ENCODE results near the gene FAM177A1.
"Not testable (repeated sequence)": the region's sequence is repeated elsewhere in the genome, so short reads cannot be mapped to it uniquely, and the experiment has no call there.

Gene FAM177A1, protein sequence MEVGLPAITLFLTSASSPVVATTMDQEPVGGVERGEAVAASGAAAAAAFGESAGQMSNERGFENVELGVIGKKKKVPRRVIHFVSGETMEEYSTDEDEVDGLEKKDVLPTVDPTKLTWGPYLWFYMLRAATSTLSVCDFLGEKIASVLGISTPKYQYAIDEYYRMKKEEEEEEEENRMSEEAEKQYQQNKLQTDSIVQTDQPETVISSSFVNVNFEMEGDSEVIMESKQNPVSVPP

DNA sequence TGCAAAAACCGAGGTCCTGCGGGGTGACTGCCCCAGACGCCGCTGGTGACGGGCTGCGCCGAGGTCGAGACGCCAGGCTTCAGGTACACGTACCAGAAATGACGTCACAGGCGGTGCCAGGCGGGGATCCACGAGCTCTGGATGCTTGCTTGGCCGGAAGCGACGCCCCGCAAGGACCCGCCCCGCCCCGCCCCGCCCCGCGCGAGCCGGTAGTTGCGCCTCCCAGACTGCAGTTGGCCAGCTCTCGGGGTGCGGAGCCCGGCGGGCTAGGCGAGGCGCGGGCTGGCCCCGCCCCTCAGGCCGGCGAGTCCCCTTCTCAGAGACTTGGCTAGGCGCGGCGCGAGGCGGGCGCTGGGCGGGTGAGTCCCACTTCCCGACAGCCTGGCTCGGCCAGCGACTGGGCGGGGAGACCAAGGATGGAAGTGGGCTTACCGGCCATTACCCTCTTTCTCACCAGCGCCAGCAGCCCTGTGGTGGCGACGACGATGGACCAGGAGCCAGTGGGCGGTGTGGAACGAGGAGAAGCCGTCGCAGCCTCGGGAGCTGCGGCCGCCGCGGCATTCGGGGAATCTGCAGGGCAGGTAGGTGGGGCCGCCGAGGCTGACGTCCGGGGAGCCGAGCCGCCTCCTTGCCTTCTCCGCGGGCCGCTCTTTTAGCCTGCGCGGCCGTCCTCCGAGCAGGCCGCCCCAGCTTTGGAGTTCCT lies at the start of gene FAM177A1:
TSS of gene FAM177A1 (plus strand) at position 225 of the 703 bp plus-strand sequence. CDS start at position 417, 192 bp downstream.
- peak; percentile 91 for DNase-seq

DNA sequence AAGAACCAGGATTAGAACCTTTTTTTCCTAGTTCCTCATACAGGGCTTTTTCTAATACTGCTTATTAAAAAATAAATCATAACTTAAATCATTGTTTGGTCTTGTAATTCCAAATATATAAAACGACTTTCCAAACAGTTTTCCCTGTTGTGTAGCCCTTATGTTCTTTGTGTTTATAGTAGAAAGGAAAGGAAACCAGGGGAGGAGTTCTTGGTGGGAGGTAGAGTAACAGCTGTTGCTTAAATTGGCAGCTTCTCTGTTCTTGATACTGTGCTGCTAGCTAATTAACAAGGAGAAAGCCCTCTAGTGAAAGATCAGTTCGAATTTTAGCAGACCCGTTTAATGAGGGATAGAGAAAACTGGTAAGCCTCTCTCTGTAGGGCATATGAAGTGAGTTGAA lies 48.3 kb upstream of the FAM177A1 start:
- no peak for DNase-seq

DNA sequence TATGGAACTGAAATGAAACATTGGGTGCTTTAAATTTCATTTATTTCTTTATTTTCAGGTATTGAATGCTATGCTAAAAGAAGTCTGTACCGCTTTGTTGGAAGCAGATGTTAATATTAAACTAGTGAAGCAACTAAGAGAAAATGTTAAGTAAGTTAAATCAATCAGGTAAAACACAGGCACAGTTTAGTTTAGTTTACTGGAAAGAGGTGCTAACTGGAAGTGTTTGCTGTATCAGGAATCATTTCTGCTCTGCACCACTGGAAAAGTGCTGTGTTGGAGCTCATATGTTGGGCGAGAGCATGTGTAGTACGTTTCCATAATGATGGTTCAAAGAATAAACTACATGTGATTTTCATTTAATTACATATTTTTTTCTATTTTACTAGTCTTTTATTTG lies 46.6 kb upstream of the FAM177A1 start:
- no peak for DNase-seq

DNA sequence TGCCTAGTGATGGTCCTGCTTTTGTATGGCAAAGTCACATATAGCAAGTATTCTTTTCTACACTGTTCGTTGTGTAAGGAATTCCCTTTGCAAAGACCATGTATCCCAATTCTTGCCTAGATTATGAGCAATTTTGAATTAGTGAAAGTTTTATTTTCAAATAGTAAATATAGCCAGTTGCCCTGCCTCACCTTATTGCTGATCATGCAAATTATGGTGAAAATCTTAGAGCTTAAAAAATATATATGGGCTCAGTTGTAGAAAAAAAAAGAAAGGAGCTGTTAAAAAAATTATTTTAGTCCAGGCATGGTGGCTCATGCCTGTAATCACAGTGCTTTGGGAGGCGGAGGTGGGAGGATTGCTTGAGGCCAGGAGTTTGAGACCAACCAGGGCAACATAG lies 44.5 kb upstream of the FAM177A1 start:
- no peak for DNase-seq

DNA sequence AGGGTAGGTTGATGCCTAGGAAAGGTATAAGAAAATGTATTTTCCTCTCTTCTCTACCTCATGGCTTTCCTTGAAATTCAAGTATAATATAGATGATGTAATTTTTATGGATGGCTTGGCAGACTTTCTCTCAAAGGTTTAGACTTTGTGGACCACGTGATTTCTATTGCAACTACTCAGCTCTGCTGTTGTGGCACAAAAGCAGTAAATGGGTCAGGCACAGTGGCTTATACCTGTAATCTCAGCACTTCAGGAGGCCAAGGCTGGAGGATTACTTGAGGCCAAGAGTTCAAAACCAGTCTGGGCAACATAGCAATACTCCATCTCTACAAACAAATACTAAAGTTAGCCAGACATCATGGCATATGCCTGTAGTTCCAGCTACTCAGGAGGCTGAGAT lies 41.2 kb upstream of the FAM177A1 start:
- no peak for DNase-seq

DNA sequence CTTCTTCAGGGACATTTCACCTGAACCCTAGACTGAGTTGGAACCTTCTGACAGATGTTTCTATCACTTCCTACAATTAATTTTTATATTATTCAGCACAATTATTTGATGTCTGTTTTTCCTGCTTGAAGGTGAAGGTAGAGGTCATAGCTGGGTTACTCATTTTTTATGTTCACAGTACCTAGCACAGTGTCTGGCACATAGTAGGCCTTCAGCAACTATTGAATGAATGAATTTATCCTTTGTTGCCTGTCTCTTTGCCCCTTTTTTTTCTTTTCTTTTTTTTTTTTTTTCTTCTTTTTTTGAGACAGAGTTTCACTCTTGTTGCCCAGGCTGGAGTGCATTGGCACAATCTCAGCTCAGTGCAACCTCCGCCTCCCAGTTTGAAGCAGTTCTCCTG lies 29.5 kb upstream of the FAM177A1 start:
- no peak for DNase-seq

DNA sequence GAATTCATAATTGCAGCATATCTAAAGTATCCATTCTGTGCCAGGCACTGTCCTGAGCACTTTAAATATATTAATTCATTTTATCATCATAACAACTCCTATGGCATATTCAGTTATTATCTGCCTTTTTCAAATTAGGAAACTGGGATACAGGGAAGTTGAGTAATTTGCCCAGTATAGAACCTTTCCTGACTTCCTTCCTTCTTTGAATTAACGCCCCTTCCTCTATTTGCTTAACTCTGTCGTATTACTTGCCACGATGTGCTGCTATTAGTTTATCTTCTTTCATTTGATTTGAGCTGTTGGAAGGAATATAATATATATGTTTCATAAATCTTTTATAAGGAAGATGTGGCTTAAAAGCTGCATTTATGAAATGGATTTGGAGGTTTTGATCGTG lies 25.4 kb upstream of the FAM177A1 start:
- no peak for DNase-seq

DNA sequence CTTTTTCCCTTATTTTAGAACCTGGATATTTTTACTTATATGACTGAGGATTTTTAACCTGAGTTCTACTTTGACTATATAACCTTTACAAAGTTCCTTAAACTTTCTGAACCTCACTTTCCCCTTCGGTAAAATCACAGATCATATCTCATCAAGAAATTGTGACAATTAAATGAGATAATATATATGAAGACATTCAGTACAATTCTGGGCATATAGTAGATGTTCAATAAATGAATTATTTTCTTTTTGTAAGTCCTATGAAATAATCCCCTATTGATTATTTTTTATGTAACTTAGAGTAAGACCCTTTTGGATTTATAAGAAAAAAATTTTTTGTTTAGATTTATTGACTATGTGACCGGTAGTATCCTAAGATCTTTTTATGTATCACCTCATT lies 17.6 kb upstream of the FAM177A1 start:
- DNase-seq = no peak

DNA sequence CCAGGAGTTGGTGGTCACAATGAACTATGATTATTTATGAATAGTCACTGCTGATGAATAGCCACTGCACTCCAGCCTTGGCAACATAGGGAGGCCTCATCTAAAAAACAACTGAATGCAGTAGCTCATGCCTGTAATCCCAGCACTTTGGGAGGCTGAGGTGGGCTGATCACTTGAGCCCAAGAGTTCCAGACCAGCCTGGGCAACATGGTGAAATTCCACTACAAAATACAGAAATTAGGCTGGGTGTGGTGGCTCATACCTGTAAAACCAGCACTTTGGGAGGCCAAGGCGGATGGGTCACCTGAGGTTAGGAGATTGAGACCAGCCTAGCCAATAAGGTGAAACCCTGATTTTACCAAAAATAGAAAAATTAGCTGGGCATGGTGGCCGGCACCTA lies 13.5 kb upstream of the FAM177A1 start:
- DNase-seq = no peak

DNA sequence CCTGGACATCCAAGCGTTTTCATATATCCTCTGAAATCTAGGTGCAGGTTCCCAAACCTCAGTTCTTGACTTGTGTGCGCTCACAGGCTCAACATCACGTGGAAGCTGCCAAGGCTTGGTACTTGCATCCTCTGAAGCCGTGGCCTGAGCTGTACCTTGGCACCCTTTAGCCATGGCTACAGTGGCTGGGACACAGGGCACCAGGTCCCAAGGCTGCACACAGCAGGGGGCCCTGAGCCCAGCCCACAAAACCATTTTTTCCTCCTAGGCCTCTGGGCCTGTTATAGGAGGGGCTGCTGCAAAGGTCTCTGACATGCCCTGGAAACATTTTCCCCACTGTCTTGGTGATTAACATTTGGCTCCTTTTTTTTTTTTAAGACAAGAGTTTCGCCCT lies 11.6 kb upstream of the FAM177A1 start:
- no peak for DNase-seq

DNA sequence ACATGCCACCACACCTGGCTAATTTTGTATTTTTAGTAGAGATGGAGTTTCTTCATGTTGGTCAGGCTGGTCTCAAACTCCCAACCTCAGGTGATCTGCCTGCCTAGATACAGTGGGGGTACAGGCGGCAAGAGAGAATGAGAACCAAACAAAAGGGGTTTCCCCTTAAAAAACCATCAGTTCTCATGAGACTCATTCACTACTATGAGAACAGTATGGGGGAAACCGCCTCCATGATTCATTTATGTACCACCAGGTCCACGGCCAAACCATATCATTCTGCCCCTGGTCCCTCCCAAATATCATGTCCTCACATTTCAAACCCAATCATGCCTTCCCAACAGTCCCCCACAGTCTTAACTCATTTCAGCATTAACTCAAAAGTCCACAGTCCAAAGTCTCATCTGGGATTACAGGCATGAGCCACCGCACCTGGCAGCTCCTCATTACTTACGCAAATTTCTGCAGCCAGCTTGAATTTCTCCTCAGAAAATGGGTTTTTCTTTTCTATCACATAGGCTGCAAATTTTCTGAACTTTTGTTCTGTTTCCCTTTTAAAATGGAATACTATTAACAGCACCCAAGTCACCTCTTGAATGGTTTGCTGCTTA lies 11.0 kb upstream of the FAM177A1 start:
- not testable (repeated sequence) for DNase-seq

DNA sequence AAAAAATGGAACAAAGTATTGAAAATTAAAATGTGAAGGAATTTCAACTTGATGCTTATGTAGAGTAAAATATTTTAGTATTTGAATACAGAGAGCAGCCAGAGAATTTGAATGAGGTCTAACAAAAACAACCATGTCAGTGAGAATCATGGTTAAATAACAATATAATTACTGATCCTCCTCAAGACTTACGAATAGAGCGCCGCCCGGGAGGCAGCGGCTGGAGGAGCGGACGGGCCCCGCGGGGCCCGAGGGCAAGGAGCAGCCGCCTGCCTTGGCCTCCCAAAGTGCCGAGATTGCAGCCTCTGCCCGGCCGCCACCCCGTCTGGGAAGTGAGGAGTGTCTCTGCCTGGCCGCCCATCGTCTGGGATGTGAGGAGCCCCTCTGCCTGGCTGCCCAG lies 7.8 kb upstream of the FAM177A1 start:
- DNase-seq = not testable (repeated sequence)

DNA sequence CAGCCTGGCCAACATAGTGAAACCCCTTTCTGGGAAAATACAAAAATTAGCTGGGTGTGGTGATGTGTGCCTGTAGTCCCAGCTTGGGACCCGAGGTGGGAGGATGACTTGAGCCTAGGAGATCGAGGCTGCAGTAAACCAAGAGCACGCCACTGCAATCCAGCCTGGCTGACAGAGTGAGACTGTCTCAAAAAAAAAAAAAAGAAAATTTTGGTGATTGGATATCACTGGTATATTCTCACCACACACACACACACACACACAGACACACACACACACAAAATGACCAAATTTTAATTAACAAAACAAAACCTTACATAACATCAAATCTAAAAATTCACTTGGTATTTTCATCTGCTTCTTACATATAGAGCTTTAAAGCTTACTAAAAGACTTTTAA lies 3.4 kb upstream of the FAM177A1 start:
- DNase-seq = no peak

DNA sequence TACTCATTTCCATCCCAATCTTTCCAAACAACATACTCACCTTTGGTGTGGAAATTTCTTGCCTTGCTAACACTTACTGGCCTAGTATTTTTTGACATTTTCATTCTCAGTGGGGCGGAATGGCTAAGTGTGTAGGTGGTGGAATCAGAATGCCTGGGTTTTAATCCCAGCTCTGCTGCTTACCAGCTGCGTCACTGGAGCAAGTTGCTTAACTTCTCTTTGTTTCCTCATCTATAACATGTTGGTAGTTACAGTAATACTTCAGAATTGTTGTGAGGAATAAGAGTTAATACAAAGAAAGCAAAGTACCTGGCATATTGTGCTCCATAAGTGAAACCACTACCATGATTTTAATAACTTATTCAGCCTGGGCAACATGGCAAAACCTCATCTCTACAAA lies 3.0 kb upstream of the FAM177A1 start:
- no peak for DNase-seq

DNA sequence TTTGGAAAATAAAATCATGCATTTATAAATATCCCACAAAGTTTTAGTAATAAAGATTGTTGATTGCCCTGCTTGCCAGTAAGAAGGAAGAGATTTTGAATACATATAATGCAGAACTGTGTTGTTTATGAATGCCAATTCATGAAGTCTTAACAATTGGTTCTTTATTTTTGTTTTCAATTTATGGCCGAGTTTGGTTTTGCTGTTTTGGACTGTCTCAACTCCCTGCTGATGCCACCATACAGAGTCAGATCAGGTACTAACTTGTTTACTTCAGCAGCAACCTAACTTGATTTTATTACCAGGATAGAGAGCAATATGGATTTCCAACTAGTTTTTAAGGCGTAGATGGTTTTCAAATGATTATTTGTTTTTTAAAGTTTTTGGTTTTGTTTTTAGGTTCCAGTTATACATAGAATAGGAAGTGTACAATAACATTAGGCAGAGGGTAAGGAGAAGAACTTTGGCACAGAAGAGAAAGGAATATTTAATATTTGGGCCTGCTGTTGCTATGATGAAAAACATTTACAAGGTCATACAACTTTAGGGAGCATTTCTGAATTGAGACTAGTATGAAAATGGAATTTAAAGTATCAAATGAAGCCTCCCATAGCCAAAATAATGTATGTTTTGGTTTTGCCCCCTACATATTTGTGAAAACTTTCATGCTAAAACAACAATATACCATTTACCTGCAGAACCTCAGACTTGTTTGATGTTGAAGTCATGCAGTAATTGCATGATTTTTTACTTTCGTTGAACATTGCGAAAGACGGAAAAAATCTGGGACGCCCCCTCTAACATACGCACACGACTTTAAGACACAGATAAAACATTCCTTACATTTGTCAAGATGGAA lies 904 bp upstream of the FAM177A1 start:
- no peak for DNase-seq

DNA sequence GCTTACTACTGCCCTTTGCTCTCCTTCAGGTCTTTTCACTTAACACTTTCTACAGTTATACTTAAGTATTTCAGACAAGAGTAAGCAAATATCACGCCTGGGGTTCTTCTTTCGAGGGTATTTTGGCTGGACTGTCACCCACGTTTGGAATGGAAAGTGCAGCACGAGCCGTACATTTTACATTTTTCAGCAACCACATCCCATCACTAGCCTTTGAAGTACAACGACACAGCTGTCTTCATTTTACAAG lies 349 bp upstream of the FAM177A1 start:
- DNase-seq = no peak

DNA sequence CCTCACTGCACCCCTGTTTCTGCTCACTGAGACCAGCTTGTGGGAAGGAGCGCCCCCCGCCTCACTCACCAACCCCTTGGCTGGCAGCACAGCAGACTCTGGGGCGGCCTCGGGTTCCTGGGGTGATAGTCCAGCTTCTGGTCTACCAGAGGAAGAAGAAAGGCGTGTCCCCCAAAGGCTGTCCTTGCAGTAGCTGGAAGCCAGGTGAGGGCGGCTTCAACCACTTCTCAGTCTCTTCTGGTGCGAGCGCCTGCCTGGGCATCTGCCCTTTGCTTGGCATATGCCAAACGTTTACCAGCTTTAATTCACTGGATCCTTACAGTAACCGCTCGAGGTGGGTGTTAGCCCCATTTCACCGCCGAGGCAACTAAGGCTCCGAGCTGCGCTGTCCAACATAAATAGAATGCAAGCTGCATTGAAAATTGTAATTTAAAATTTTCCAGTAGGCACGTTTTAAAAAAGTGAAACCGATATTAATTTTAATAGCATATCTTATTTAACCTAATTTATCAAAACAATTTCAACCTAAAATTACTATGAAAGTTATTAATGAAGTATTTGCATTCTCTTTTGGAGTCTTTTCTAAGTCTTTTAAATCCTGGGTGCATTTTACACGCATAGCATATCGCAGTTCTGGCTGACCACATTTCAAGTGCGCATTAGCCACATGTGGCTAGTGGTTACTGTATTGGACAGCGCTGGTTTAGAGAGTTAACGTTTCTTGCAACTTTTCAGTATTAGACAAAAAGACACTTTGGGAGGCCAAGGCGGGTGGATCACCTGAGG lies 872 bp downstream of the FAM177A1 start:
- DNase-seq = no peak

DNA sequence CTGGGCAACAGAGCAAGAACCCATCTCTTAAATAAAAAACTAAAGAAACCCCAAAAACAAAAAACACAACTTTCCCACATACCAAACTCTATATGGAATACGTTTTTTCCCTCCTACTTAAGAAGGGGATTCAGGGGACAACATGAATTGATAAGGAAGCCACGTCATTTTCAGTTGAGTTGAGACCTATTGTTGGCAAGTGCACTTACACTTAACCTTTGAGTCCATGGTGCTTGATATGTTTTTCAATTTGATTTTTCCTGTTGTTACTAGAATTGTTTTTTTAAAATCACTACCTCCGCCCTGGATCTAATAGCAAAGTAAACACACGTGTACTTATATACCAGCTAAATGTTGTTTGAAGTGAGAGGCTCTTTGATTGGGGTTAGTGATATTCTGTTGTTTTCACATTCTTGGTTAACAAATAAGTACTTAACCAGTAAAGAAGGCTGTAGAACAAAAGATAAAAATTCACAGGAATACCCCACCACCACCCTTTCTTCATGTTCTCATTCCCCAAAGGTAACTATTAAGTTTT lies 2.0 kb downstream of the FAM177A1 start:
- no peak for DNase-seq

DNA sequence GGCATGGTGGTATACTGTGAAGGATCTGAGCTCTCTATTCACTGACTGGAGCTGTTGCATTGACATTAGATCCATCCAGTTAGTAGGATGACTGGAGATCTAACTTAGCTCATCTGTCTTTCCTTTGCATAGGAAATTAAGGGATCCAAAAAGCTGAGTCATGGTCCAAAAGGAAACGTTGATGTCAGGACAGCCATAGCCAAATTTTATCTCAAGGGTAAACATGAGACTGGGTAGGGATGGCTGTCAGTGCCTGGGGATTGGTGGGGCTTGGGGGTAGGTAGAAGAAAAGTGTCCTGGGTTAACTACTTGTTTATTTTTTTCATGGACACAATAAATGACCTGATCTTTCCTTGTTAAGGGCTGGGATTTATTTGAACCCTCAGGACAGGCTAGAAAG lies 4.6 kb downstream of the FAM177A1 start:
- no peak for DNase-seq

DNA sequence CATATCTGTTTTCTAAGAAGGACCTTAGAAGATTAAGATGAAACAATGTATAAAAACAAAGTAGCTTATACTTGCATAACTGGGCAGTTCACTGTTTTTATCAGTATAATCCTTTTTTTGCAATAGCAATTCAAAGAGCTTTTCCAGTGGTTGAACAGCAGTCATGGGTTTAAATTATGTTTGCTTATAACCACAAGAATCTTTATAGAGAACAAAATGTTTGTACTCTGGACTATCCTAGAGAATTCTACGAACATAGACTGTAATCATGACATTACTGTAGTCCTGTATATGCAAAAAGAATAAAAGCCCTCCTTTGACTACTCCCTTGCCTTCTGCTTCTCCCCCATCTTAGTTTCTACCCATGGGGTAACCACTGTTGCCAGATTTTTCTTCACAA lies 5.7 kb downstream of the FAM177A1 start:
- no peak for DNase-seq

DNA sequence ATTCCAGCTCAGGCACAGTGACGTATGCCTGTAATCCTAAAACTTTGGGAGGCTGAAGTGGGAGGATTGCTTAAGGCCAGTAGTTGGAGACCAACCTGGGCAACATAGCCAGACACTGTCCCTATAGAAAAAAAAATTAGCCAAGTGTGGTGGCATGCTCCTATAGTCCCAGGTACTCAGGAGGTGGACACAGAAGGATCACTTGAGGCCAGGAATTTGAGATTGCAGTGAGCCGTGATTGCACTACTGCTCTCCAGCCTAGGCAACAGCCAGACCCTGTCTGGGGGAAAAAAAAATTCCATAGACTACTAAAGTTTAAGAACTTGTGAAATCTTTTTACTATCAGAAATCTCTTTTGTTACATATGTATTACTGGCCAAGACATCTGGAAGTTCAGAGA lies 6.6 kb downstream of the FAM177A1 start:
- no peak for DNase-seq

DNA sequence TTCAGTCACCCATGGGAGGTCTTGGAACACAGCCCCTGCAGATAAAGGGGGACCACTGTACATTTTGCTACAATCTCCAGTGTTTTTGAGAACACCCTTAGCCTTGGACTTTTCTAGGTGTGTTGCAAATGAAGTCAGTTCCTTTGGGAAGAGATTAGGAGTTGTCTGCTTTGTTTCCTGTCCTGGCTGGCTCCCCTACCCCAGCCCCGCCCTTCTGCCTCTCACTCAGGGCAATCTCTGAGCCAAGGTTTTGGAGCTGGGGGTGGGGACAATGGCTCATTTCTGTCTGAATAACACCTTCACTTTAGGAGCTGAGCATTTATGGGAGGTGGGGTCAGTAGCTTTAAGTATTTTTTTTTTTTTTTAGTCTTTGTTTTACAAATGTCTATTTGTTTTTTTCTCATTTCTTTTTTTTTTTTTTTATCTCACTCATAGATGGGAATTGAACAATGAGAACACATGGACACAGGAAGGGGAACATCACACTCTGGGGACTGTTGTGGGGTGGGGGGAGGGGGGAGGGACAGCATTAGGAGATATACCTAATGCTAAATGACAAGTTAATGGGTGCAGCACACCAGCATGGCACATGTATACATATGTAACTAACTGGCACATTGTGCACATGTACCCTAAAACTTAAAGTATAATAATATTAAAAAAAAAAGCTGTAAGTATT lies 15.2 kb downstream of the FAM177A1 start:
- DNase-seq = not testable (repeated sequence)

Data from 8988T (cell line).